GM12865 (cell line): ENCODE results near the gene LGALSL.

ENCODE experiments used
- DNase-seq: peaks from one replicate; pipeline ENCODE4 v3.0.0; 2010; ENCODE audit warnings: low read depth
- H3K4me3 ChIP-seq: 2 replicates; pipeline ENCODE4 v1.5.1; 2011; ENCODE audit warnings: mild to moderate bottlenecking, low read depth, low read length, control low read depth
- CTCF ChIP-seq: IDR thresholded peaks from 2 replicates; pipeline ENCODE4 v1.5.1; 2011; ENCODE audit warnings: low read length, control low read depth, low read depth, inconsistent platforms; ENCODE audit not compliant: insufficient read depth; ENCODE audit errors: missing control alignments

The LGALSL gene

DNA sequence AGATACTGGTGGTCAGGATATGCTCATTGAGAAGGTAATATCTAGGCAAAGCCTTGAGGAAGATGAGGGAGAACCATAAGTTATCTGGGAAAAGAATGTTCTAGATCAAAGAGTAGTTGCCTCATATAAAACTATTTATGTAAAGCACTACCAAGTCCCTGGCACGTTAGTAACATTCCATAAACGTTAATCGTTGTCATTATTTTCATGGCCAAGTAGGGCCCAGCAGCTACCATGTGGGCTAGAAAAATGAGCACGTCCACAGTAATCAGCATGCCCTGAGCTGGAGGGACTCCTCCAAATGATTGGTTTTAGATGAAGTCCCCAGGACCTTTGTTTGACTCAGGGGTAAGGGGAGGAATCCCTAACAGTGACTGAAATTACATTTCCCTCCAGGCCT is 37.5 kb downstream of the LGALSL start:
- no peak for DNase-seq
- no peak overlapping the region for H3K4me3 ChIP-seq
- TF ChIP-seq CTCF = no peak

DNA sequence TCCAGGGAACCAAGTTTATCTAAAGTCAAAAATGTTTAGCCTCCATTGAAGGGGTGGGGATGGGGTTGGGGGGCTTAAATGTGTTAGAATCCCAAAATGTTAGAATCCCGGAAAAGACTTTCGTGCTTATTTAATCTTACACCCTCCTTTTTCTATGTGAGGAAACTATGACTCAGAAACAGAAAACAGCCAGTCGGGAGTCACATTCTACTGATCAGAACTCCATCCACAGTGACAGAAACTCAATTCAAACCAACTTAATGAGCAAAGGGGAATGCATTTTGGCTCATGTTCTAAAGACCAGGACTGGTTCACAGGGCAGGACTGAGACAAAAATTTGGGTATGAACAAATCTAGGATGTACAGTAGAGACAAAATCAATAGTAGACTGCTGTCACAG is 38.3 kb downstream of the LGALSL start:
- H3K4me3 ChIP-seq = no peak overlapping the region
- no peak for TF ChIP-seq CTCF
- DNase-seq = no peak

- TF ChIP-seq CTCF = no peak
- no peak overlapping the region for H3K4me3 ChIP-seq
- no peak for DNase-seq
These were observed 38.9 kb downstream of the LGALSL start for GRCh38 chr2:64492821-64493220.

GRCh38 chr2:64493788-64494187 is 39.8 kb downstream of the LGALSL start:
- no peak for TF ChIP-seq CTCF
- no peak for DNase-seq
- no peak overlapping the region for H3K4me3 ChIP-seq

- DNase-seq = no peak
These were observed 44.5 kb downstream of the LGALSL start for GRCh38 chr2:64498438-64498837.

GRCh38 chr2:64500549-64500948 is 46.6 kb downstream of the LGALSL start:
- TF ChIP-seq CTCF = no peak
- H3K4me3 ChIP-seq = no peak overlapping the region
- no peak for DNase-seq

More at GRCh38 chr2:64498438-64498837, 44.5 kb downstream of the LGALSL start:
- H3K4me3 ChIP-seq = no peak overlapping the region
- TF ChIP-seq CTCF = no peak

- TF ChIP-seq CTCF = no peak
- H3K4me3 ChIP-seq = no peak overlapping the region
- DNase-seq = no peak
These were observed 48.0 kb downstream of the LGALSL start for GRCh38 chr2:64501946-64502345.
